ENCODE results near the gene C5orf58. TPM values are rescaled to one million over a fixed set of nuclear protein-coding genes. Genes with fewer than 3 reads are reported as not detected.

Gene C5orf58
- polyA plus RNA-seq, 1 donor from 2014 or later, result not detected

DNA sequence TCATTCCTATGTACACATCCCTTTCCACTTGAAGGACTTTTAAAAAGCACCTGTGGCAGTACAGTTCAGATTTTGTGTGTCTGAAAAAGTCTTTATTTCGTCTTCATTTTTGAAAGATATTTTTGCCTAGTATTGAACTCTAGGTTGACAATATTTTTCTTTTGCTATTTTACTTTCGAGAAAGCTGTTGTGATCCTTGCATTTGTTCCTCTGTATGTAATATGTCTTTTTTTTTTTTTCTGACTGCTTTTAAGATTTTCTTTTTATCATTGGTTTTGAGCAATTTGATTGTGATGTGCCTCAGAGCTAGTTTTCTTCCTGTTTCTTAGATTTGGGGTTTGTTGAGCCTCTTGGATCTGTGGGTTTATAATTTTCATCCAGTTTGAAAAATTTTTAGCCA lies 51.4 kb downstream of the C5orf58 start:
- H3K9me3 ChIP-seq (ENCODE audit: low read length), result peaks cover 8% of the 10 kb centered on the region
- no peak overlapping the region for H3K4me3 ChIP-seq (ENCODE audit: low read length)
- H3K9me2 ChIP-seq (ENCODE audit: insufficient read depth, low read length), result no peaks in the 10 kb centered on the region
- H2AFZ ChIP-seq (ENCODE audit: low read depth, low read length), result no peak overlapping the region
- no peak overlapping the region for H3K4me2 ChIP-seq (ENCODE audit: low read length)
- no peaks in the 10 kb centered on the region for H3K27me3 ChIP-seq (ENCODE audit: insufficient read depth, low read depth, low read length)
- no peaks in the 10 kb centered on the region for H4K20me1 ChIP-seq (ENCODE audit: insufficient read depth)
- no peak overlapping the region for H3K9ac ChIP-seq (ENCODE audit: low read length)
- no peak for TF ChIP-seq SMC3 (conservative IDR thresholded peaks at IDR 0.05; ENCODE audit: poor library complexity)
- no peak for TF ChIP-seq EZH2 (IDR thresholded peaks at IDR 0.05; ENCODE audit: borderline replicate concordance, insufficient read depth, low read length, poor library complexity, severe bottlenecking)
- no peak for TF ChIP-seq EP300 (conservative IDR thresholded peaks at IDR 0.05; ENCODE audit: poor library complexity, severe bottlenecking)
- TF ChIP-seq, protein P1, sequence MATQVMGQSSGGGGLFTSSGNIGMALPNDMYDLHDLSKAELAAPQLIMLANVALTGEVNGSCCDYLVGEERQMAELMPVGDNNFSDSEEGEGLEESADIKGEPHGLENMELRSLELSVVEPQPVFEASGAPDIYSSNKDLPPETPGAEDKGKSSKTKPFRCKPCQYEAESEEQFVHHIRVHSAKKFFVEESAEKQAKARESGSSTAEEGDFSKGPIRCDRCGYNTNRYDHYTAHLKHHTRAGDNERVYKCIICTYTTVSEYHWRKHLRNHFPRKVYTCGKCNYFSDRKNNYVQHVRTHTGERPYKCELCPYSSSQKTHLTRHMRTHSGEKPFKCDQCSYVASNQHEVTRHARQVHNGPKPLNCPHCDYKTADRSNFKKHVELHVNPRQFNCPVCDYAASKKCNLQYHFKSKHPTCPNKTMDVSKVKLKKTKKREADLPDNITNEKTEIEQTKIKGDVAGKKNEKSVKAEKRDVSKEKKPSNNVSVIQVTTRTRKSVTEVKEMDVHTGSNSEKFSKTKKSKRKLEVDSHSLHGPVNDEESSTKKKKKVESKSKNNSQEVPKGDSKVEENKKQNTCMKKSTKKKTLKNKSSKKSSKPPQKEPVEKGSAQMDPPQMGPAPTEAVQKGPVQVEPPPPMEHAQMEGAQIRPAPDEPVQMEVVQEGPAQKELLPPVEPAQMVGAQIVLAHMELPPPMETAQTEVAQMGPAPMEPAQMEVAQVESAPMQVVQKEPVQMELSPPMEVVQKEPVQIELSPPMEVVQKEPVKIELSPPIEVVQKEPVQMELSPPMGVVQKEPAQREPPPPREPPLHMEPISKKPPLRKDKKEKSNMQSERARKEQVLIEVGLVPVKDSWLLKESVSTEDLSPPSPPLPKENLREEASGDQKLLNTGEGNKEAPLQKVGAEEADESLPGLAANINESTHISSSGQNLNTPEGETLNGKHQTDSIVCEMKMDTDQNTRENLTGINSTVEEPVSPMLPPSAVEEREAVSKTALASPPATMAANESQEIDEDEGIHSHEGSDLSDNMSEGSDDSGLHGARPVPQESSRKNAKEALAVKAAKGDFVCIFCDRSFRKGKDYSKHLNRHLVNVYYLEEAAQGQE (IDR thresholded peaks at IDR 0.05; ENCODE audit: borderline replicate concordance), result no peak
- H3K79me2 ChIP-seq (replicated peaks; ENCODE audit: insufficient read depth, low read length), result no peaks in the 10 kb centered on the region
- no peaks in the 10 kb centered on the region for H3K36me3 ChIP-seq (ENCODE audit: insufficient read depth, low read length)
- no peaks in the 10 kb centered on the region for H3F3A ChIP-seq (ENCODE audit: insufficient read depth, low read length, poor library complexity, severe bottlenecking)
- no peak overlapping the region for H3K27ac ChIP-seq (ENCODE audit: low read length)

DNA sequence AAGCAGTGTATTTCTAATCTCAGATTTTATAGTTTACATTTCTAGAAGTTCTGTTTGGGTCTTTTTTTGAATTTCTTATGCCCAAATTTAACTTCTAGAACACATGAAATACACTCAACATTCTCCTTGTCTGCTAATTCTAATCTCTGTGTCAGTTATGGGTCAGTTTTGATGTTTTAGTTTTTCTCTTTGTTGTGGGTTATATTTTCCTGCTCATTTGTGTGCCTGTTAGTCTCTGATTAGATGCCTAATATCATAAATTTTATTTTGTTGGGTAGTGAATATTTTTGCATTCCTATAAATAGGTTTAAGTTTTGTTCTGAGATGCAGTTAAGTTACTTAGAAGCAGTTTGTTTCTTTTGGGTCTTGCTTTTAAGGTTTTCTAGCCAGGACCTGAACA lies 52.4 kb downstream of the C5orf58 start:
- TF ChIP-seq, protein P1 (IDR thresholded peaks at IDR 0.05; ENCODE audit: borderline replicate concordance), result no peak
- TF ChIP-seq TAF1 (IDR thresholded peaks at IDR 0.05; ENCODE audit: low read depth) (no peak), MXI1 (conservative IDR thresholded peaks at IDR 0.05; ENCODE audit: poor library complexity, severe bottlenecking) (no peak), EZH2 (IDR thresholded peaks at IDR 0.05; ENCODE audit: borderline replicate concordance, insufficient read depth, low read length, poor library complexity, severe bottlenecking) (no peak), SMC3 (conservative IDR thresholded peaks at IDR 0.05; ENCODE audit: poor library complexity) (no peak), RAD21 (conservative IDR thresholded peaks at IDR 0.05) (no peak), POLR2AphosphoS5 (IDR thresholded peaks at IDR 0.05) (no peak), EP300 (conservative IDR thresholded peaks at IDR 0.05; ENCODE audit: poor library complexity, severe bottlenecking) (no peak)
- TF ChIP-seq, protein P2, sequence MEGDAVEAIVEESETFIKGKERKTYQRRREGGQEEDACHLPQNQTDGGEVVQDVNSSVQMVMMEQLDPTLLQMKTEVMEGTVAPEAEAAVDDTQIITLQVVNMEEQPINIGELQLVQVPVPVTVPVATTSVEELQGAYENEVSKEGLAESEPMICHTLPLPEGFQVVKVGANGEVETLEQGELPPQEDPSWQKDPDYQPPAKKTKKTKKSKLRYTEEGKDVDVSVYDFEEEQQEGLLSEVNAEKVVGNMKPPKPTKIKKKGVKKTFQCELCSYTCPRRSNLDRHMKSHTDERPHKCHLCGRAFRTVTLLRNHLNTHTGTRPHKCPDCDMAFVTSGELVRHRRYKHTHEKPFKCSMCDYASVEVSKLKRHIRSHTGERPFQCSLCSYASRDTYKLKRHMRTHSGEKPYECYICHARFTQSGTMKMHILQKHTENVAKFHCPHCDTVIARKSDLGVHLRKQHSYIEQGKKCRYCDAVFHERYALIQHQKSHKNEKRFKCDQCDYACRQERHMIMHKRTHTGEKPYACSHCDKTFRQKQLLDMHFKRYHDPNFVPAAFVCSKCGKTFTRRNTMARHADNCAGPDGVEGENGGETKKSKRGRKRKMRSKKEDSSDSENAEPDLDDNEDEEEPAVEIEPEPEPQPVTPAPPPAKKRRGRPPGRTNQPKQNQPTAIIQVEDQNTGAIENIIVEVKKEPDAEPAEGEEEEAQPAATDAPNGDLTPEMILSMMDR (IDR thresholded peaks at IDR 0.05; ENCODE audit: poor library complexity, severe bottlenecking), result no peak
- no peaks in the 10 kb centered on the region for H3K9me2 ChIP-seq (ENCODE audit: insufficient read depth, low read length)
- H3K4me2 ChIP-seq (ENCODE audit: low read length), result no peak overlapping the region
- H2AFZ ChIP-seq (ENCODE audit: low read depth, low read length), result no peak overlapping the region
- no peaks in the 10 kb centered on the region for H3K27me3 ChIP-seq (ENCODE audit: insufficient read depth, low read depth, low read length)
- H4K20me1 ChIP-seq (ENCODE audit: insufficient read depth), result no peaks in the 10 kb centered on the region
- H3K9me3 ChIP-seq (ENCODE audit: low read length), result peaks cover 8% of the 10 kb centered on the region
- no peaks in the 10 kb centered on the region for H3K79me2 ChIP-seq (replicated peaks; ENCODE audit: insufficient read depth, low read length)
- no peak overlapping the region for H3K27ac ChIP-seq (ENCODE audit: low read length)
- H3K36me3 ChIP-seq (ENCODE audit: insufficient read depth, low read length), result no peaks in the 10 kb centered on the region
- H3K4me3 ChIP-seq (ENCODE audit: low read length), result no peak overlapping the region
- no peak overlapping the region for H3K9ac ChIP-seq (ENCODE audit: low read length)
- H3F3A ChIP-seq (ENCODE audit: insufficient read depth, low read length, poor library complexity, severe bottlenecking), result no peaks in the 10 kb centered on the region
